ENCODE measurements around the gene NPHP1. TPM values are rescaled to one million over a fixed set of nuclear protein-coding genes. Genes with fewer than 3 reads are reported as not detected.

NPHP1 gene
- total RNA-seq, 1 experiment from 2014 or later, result 1.5 TPM

DNA sequence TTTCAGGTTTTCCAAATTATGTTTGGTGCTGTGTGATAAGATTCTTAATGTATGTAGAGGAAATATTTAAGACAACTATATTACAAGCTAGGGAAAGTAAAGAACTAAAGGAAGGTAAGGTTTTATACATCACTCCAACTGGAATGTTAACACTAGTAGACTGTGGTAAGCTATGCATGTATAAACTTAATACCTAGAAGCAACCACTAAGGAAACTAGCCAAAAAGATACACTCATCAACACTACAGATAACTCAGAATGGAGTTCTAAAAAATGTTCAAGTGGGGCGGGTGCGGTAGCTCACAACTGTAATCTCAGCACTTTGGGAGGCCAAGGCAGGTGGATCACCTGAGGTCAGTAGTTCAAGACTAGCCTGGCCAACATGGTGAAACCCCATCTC is 51.4 kb downstream of the NPHP1 start:
- Histone ChIP-seq H3K4me2 (ENCODE audit: low read depth, low read length, poor library complexity, severe bottlenecking) (no peak overlapping the region), H3K27me3 (ENCODE audit: low read length) (no peaks in the 10 kb centered on the region), H3K36me3 (ENCODE audit: insufficient read depth, low read length) (no peaks in the 10 kb centered on the region), H3K27ac (ENCODE audit: low read length) (no peak overlapping the region), H3K4me1 (ENCODE audit: low read length) (no peaks in the 10 kb centered on the region), H3K9me3 (ENCODE audit: low read length) (no peaks in the 10 kb centered on the region), H2AFZ (ENCODE audit: low read length) (no peak overlapping the region), H3K9ac (ENCODE audit: low read length) (no peak overlapping the region), H3K9me2 (replicated peaks; ENCODE audit: insufficient read depth, low read length) (no peaks in the 10 kb centered on the region), H3K79me2 (ENCODE audit: low read length) (no peaks in the 10 kb centered on the region), H3K4me3 (ENCODE audit: low read length) (no peak overlapping the region), H4K20me1 (ENCODE audit: insufficient read depth, low read depth, low read length) (no peaks in the 10 kb centered on the region)
- no peak for DNase-seq

GRCh38 chr2:110152943-110153342 is 51.9 kb downstream of the NPHP1 start:
- H4K20me1 ChIP-seq (ENCODE audit: insufficient read depth, low read depth, low read length), result no peaks in the 10 kb centered on the region
- H3K4me3 ChIP-seq (ENCODE audit: low read length), result no peak overlapping the region
- no peaks in the 10 kb centered on the region for H3K36me3 ChIP-seq (ENCODE audit: insufficient read depth, low read length)
- H3K27me3 ChIP-seq (ENCODE audit: low read length), result no peaks in the 10 kb centered on the region
- H3K79me2 ChIP-seq (ENCODE audit: low read length), result no peaks in the 10 kb centered on the region
- H3K9me2 ChIP-seq (replicated peaks; ENCODE audit: insufficient read depth, low read length), result no peaks in the 10 kb centered on the region
- H3K4me2 ChIP-seq (ENCODE audit: low read depth, low read length, poor library complexity, severe bottlenecking), result no peak overlapping the region
- H3K9me3 ChIP-seq (ENCODE audit: low read length), result 0 out of 2 replicates have a peak, but pooled peaks cover 4% of the 10 kb centered on the region
- H3K9ac ChIP-seq (ENCODE audit: low read length), result no peak overlapping the region
- H3K27ac ChIP-seq (ENCODE audit: low read length), result no peak overlapping the region
- no peak overlapping the region for H2AFZ ChIP-seq (ENCODE audit: low read length)
- H3K4me1 ChIP-seq (ENCODE audit: low read length), result no peaks in the 10 kb centered on the region
- no peak for DNase-seq

- Histone ChIP-seq H4K20me1 (ENCODE audit: insufficient read depth, low read depth, low read length) (no peaks in the 10 kb centered on the region), H3K36me3 (ENCODE audit: insufficient read depth, low read length) (no peaks in the 10 kb centered on the region), H3K4me2 (ENCODE audit: low read depth, low read length, poor library complexity, severe bottlenecking) (no peak overlapping the region), H3K27me3 (ENCODE audit: low read length) (no peaks in the 10 kb centered on the region), H3K9me3 (ENCODE audit: low read length) (0 out of 2 replicates have a peak, but pooled peaks cover 4% of the 10 kb centered on the region), H3K4me3 (ENCODE audit: low read length) (no peak overlapping the region), H3K4me1 (ENCODE audit: low read length) (no peaks in the 10 kb centered on the region), H3K27ac (ENCODE audit: low read length) (no peak overlapping the region), H3K9me2 (replicated peaks; ENCODE audit: insufficient read depth, low read length) (no peaks in the 10 kb centered on the region), H3K79me2 (ENCODE audit: low read length) (no peaks in the 10 kb centered on the region), H2AFZ (ENCODE audit: low read length) (no peak overlapping the region), H3K9ac (ENCODE audit: low read length) (no peak overlapping the region)
- no peak for DNase-seq
Observed at GRCh38 chr2:110149330-110150220, 55.2 kb downstream of the NPHP1 start.

GRCh38 chr2:110146945-110147332 is 57.9 kb downstream of the NPHP1 start:
- H2AFZ ChIP-seq (ENCODE audit: low read length), result no peak overlapping the region
- no peaks in the 10 kb centered on the region for H3K79me2 ChIP-seq (ENCODE audit: low read length)
- H3K36me3 ChIP-seq (ENCODE audit: insufficient read depth, low read length), result no peaks in the 10 kb centered on the region
- H3K4me3 ChIP-seq (ENCODE audit: low read length), result no peak overlapping the region
- no peaks in the 10 kb centered on the region for H3K9me2 ChIP-seq (replicated peaks; ENCODE audit: insufficient read depth, low read length)
- H4K20me1 ChIP-seq (ENCODE audit: insufficient read depth, low read depth, low read length), result no peaks in the 10 kb centered on the region
- no peak overlapping the region for H3K27ac ChIP-seq (ENCODE audit: low read length)
- DNase-seq, result no peak
- H3K4me2 ChIP-seq (ENCODE audit: low read depth, low read length, poor library complexity, severe bottlenecking), result no peak overlapping the region
- no peaks in the 10 kb centered on the region for H3K4me1 ChIP-seq (ENCODE audit: low read length)
- H3K9ac ChIP-seq (ENCODE audit: low read length), result no peak overlapping the region
- H3K27me3 ChIP-seq (ENCODE audit: low read length), result no peaks in the 10 kb centered on the region
- H3K9me3 ChIP-seq (ENCODE audit: low read length), result 0 out of 2 replicates have a peak, but pooled peaks cover 4% of the 10 kb centered on the region

GRCh38 chr2:110146183-110146944 is 58.4 kb downstream of the NPHP1 start:
- Histone ChIP-seq H3K4me1 (ENCODE audit: low read length) (no peaks in the 10 kb centered on the region), H3K27ac (ENCODE audit: low read length) (no peak overlapping the region), H3K9me2 (replicated peaks; ENCODE audit: insufficient read depth, low read length) (no peaks in the 10 kb centered on the region), H3K27me3 (ENCODE audit: low read length) (no peaks in the 10 kb centered on the region), H3K9ac (ENCODE audit: low read length) (no peak overlapping the region), H3K79me2 (ENCODE audit: low read length) (no peaks in the 10 kb centered on the region), H3K4me2 (ENCODE audit: low read depth, low read length, poor library complexity, severe bottlenecking) (no peak overlapping the region), H4K20me1 (ENCODE audit: insufficient read depth, low read depth, low read length) (no peaks in the 10 kb centered on the region), H3K9me3 (ENCODE audit: low read length) (0 out of 2 replicates have a peak, but pooled peaks cover 4% of the 10 kb centered on the region), H3K4me3 (ENCODE audit: low read length) (no peak overlapping the region), H2AFZ (ENCODE audit: low read length) (no peak overlapping the region), H3K36me3 (ENCODE audit: insufficient read depth, low read length) (no peaks in the 10 kb centered on the region)
- no peak for DNase-seq

DNA sequence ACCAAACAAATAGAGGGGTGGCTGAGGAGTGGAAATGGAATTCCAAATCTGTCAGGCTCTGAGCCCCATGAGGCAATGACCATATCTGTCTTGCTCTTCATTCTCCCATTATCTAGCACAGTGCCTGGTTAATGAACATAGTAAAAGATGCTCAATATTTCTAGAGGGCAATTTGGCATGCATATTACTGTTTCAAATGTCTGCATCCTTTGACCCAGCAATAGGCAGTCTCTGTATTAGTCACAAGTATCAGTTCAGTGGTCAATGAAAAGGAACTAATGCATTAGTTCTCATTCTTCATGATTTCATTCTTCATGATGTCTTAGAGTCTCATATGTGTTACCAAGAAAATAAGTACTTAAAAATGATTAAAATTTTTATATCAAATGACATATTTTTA is 60.8 kb downstream of the NPHP1 start:
- no peaks in the 10 kb centered on the region for H3K27me3 ChIP-seq (ENCODE audit: low read length)
- no peaks in the 10 kb centered on the region for H3K9me2 ChIP-seq (replicated peaks; ENCODE audit: insufficient read depth, low read length)
- H3K79me2 ChIP-seq (ENCODE audit: low read length), result no peaks in the 10 kb centered on the region
- H3K4me2 ChIP-seq (ENCODE audit: low read depth, low read length, poor library complexity, severe bottlenecking), result no peak overlapping the region
- H3K4me1 ChIP-seq (ENCODE audit: low read length), result no peaks in the 10 kb centered on the region
- H3K36me3 ChIP-seq (ENCODE audit: insufficient read depth, low read length), result no peaks in the 10 kb centered on the region
- no peak overlapping the region for H3K9ac ChIP-seq (ENCODE audit: low read length)
- H3K27ac ChIP-seq (ENCODE audit: low read length), result no peak overlapping the region
- H3K4me3 ChIP-seq (ENCODE audit: low read length), result no peak overlapping the region
- H3K9me3 ChIP-seq (ENCODE audit: low read length), result 0 out of 2 replicates have a peak, but pooled peaks cover 4% of the 10 kb centered on the region
- H2AFZ ChIP-seq (ENCODE audit: low read length), result no peak overlapping the region
- H4K20me1 ChIP-seq (ENCODE audit: insufficient read depth, low read depth, low read length), result no peaks in the 10 kb centered on the region
- DNase-seq, result no peak

GRCh38 chr2:110140401-110140800 is 64.4 kb downstream of the NPHP1 start:
- H3K4me1 ChIP-seq (ENCODE audit: low read length), result no peaks in the 10 kb centered on the region
- no peaks in the 10 kb centered on the region for H3K36me3 ChIP-seq (ENCODE audit: insufficient read depth, low read length)

GRCh38 chr2:110134025-110134424 is 70.8 kb downstream of the NPHP1 start:
- H3K9me2 ChIP-seq (replicated peaks; ENCODE audit: insufficient read depth, low read length), result no peaks in the 10 kb centered on the region

More at GRCh38 chr2:110140401-110140800, 64.4 kb downstream of the NPHP1 start:
- H3K9me2 ChIP-seq (replicated peaks; ENCODE audit: insufficient read depth, low read length), result no peaks in the 10 kb centered on the region
- no peaks in the 10 kb centered on the region for H3K79me2 ChIP-seq (ENCODE audit: low read length)
- H4K20me1 ChIP-seq (ENCODE audit: insufficient read depth, low read depth, low read length), result no peaks in the 10 kb centered on the region
- no peak overlapping the region for H3K4me2 ChIP-seq (ENCODE audit: low read depth, low read length, poor library complexity, severe bottlenecking)
- no peak for DNase-seq
- H2AFZ ChIP-seq (ENCODE audit: low read length), result no peak overlapping the region
- no peak overlapping the region for H3K27ac ChIP-seq (ENCODE audit: low read length)
- H3K4me3 ChIP-seq (ENCODE audit: low read length), result no peak overlapping the region
- H3K9ac ChIP-seq (ENCODE audit: low read length), result no peak overlapping the region
- no peaks in the 10 kb centered on the region for H3K27me3 ChIP-seq (ENCODE audit: low read length)
- no peaks in the 10 kb centered on the region for H3K9me3 ChIP-seq (ENCODE audit: low read length)

More at GRCh38 chr2:110134025-110134424, 70.8 kb downstream of the NPHP1 start:
- Histone ChIP-seq H3K4me1 (ENCODE audit: low read length) (no peaks in the 10 kb centered on the region), H3K79me2 (ENCODE audit: low read length) (no peaks in the 10 kb centered on the region), H3K27me3 (ENCODE audit: low read length) (no peaks in the 10 kb centered on the region), H3K36me3 (ENCODE audit: insufficient read depth, low read length) (no peaks in the 10 kb centered on the region), H3K27ac (ENCODE audit: low read length) (no peak overlapping the region), H2AFZ (ENCODE audit: low read length) (no peak overlapping the region), H3K4me3 (ENCODE audit: low read length) (no peak overlapping the region), H3K9ac (ENCODE audit: low read length) (no peak overlapping the region), H3K4me2 (ENCODE audit: low read depth, low read length, poor library complexity, severe bottlenecking) (no peak overlapping the region), H4K20me1 (ENCODE audit: insufficient read depth, low read depth, low read length) (no peaks in the 10 kb centered on the region), H3K9me3 (ENCODE audit: low read length) (no peaks in the 10 kb centered on the region)
- no peak for DNase-seq
